CD4-positive, alpha-beta memory T cell (primary cell): Measurements from ENCODE around the gene GPX4. TPM values are rescaled to one million over a fixed set of nuclear protein-coding genes. Genes with fewer than 3 reads are reported as not detected.

ENCODE experiments used
- CTCF ChIA-PET: fragments of 350-600 bp; sonication (Branson Sonifier 250); formaldehyde crosslinking; loops from one replicate; lab custom pipeline; 2021; ENCODE audit warnings: inconsistent platforms; ENCODE audit not compliant: partially characterized antibody; lab: Charles Lee
- POLR2A ChIA-PET: fragments of 350-600 bp; sonication (Branson Sonifier 250); formaldehyde crosslinking; loops from one replicate; lab custom pipeline; 2021; ENCODE audit not compliant: partially characterized antibody; lab: Charles Lee
- DNase-seq, 5 donors: peaks; one replicate each; pipeline versions ENCODE4 v3.0.0 to v3.0.0-alpha.2; 2020 to 2022; ENCODE audit warnings: mixed read lengths in 1 of 5
- H3K27ac ChIP-seq: one replicate; pipeline ENCODE4 v1.7.0; 2013; ENCODE audit warnings: low read depth, low read length
- H3K27me3 ChIP-seq: 2 replicates; pipeline ENCODE4 v1.7.0; 2013; ENCODE audit warnings: mild to moderate bottlenecking, low read length, moderate library complexity; ENCODE audit not compliant: insufficient read depth
- H3K36me3 ChIP-seq: 2 replicates; pipeline ENCODE4 v1.7.0; 2013; ENCODE audit warnings: mild to moderate bottlenecking, low read length, moderate library complexity; ENCODE audit not compliant: insufficient read depth
- H3K4me1 ChIP-seq: 2 replicates; pipeline ENCODE4 v1.7.0; 2013; ENCODE audit warnings: mild to moderate bottlenecking, low read length, moderate library complexity; ENCODE audit not compliant: insufficient read depth
- H3K4me3 ChIP-seq, 2 donors: one replicate each; pipeline ENCODE4 v1.7.0; 2013; ENCODE audit warnings: low read length in 2 of 2, mild to moderate bottlenecking in 1 of 2
- H3K9me3 ChIP-seq, 2 donors: one replicate each; pipeline ENCODE4 v1.7.0; 2013; ENCODE audit warnings: low read length in 2 of 2, control low read depth in 1 of 2; ENCODE audit not compliant: control insufficient read depth in 1 of 2
- H3K27ac Mint-ChIP-seq, 7 donors: one replicate each; pipeline ENCODE4 v1.8.0; 2020 to 2021; ENCODE audit warnings: mixed read lengths in 7 of 7, mild to moderate bottlenecking in 6 of 7, inconsistent platforms in 3 of 7, moderate library complexity in 3 of 7
- H3K27me3 Mint-ChIP-seq, 2 donors: one replicate each; pipeline ENCODE4 v1.8.0; 2020 to 2021; ENCODE audit warnings: mixed read lengths in 2 of 2
- H3K36me3 Mint-ChIP-seq, 2 donors: one replicate each; pipeline ENCODE4 v1.8.0; 2020 to 2021; ENCODE audit warnings: mixed read lengths in 2 of 2, inconsistent platforms in 1 of 2, mild to moderate bottlenecking in 1 of 2
- H3K4me1 Mint-ChIP-seq, 4 donors: one replicate each; pipeline ENCODE4 v1.8.0; 2020 to 2021; ENCODE audit warnings: mixed read lengths in 4 of 4, mild to moderate bottlenecking in 1 of 4
- H3K4me3 Mint-ChIP-seq, 8 donors: one replicate each; pipeline ENCODE4 v1.8.0; 2020 to 2021; ENCODE audit warnings: mixed read lengths in 8 of 8, mild to moderate bottlenecking in 7 of 8, moderate library complexity in 6 of 8, inconsistent platforms in 3 of 8
- H3K9me3 Mint-ChIP-seq, 8 donors: one replicate each; pipeline ENCODE4 v1.8.0; 2020 to 2021; ENCODE audit warnings: mixed read lengths in 8 of 8, mild to moderate bottlenecking in 5 of 8, inconsistent platforms in 3 of 8, moderate library complexity in 1 of 8
- intact Hi-C: fragments of 100-400 bp; cut with micrococcal nuclease; formaldehyde crosslinking; loops from one replicate; pipeline ENCODE4 v1.15.1; 2023
- polyA plus RNA-seq, 2 donors: library from polyadenylated mRNA; unstranded; fragments of 300-500 nt; fragmentation: Illumina TruSeq; gene quantifications; one replicate each; pipeline ENCODE4 v1.2.3, GENCODE V29; 2021
- total RNA-seq, 2 experiments: library from RNA; stranded (reverse); gene quantifications; one replicate each; pipeline ENCODE4 v1.2.3, GENCODE V29; 2021

Gene GPX4
- total and polyA plus RNA-seq, 4 experiments from 2014 or later, result 210 to 406 (median 310) TPM

GRCh38 chr19:1098177-1099051 is 5.4 kb upstream of the GPX4 start:
- H3K4me3 Mint-ChIP-seq, result peak overlapping the region in 1 of 8 donors; percentile 10
- POLR2A ChIA-PET, result interaction anchor here (0.7 to 47.8 kb wide), 3 partner anchors 35 to 171 kb away, joined by 3 to 3893 read pairs (median 3); partner anchors contain the start of genes ABCA7, ARHGAP45 and CIRBP
- H3K27me3 Mint-ChIP-seq, result no peaks in the 10 kb centered on the region
- intact Hi-C loops, result loop anchor here (5.0 to 10.0 kb wide), 3 partner anchors 34 to 174 kb away; partner anchors contain the start of gene ARID3A
- CTCF ChIA-PET, result interaction anchor here (1.4 kb wide), 1 partner anchor 34 kb away, joined by 4 read pairs; no protein-coding TSS in a partner anchor
- peak overlapping the region; percentile 15 to 96 (median 75) for H3K27ac Mint-ChIP-seq
- no peaks in the 10 kb centered on the region for H3K9me3 ChIP-seq
- peaks cover 0 to 8% of the 10 kb centered on the region in 2 donors for H3K36me3 Mint-ChIP-seq
- no peaks in the 10 kb centered on the region for H3K9me3 Mint-ChIP-seq
- no peak for DNase-seq
- H3K4me1 ChIP-seq, result peaks cover 63% of the 10 kb centered on the region
- H3K27ac ChIP-seq, result no peak overlapping the region
- H3K27me3 ChIP-seq, result no peaks in the 10 kb centered on the region
- H3K4me3 ChIP-seq, result no peak overlapping the region
- H3K4me1 Mint-ChIP-seq, result peaks cover 33 to 85% (median 58%) of the 10 kb centered on the region in 4 donors
- no peaks in the 10 kb centered on the region for H3K36me3 ChIP-seq

GRCh38 chr19:1101337-1101698 is 2.5 kb upstream of the GPX4 start:
- Mint-ChIP-seq H3K9me3 (peaks cover 0 to 6% (median 0%) of the 10 kb centered on the region in 8 donors), H3K27me3 (no peaks in the 10 kb centered on the region), H3K36me3 (peaks cover 0 to 1% of the 10 kb centered on the region in 2 donors), H3K4me1 (peaks cover 19 to 68% (median 44%) of the 10 kb centered on the region in 4 donors), H3K4me3 (peak overlapping the region; percentile 7 to 80 (median 46)), H3K27ac (peak overlapping the region; percentile 32 to 96 (median 89))
- peaks cover 51% of the 10 kb centered on the region for H3K4me1 ChIP-seq
- H3K9me3 ChIP-seq, result no peaks in the 10 kb centered on the region
- no peaks in the 10 kb centered on the region for H3K36me3 ChIP-seq
- ChIA-PET POLR2A (interaction anchor here (1.2 to 47.8 kb wide), 4 partner anchors 30 to 143 kb away, joined by 5 to 3893 read pairs (median 24); partner anchors contain the start of genes ABCA7 and ARHGAP45), CTCF (interaction anchor here (0.9 kb wide), 1 partner anchor 16 kb away, joined by 3 read pairs; no protein-coding TSS in a partner anchor)
- peak overlapping the region; percentile 34 for H3K27ac ChIP-seq
- intact Hi-C loops, result loop anchor here (5.0 kb wide), 1 partner anchor 71 kb away; the partner anchor contains the start of gene SBNO2
- DNase-seq, result peak in 1 of 5 donors; percentile 43
- no peaks in the 10 kb centered on the region for H3K27me3 ChIP-seq
- H3K4me3 ChIP-seq, result no peak overlapping the region

GRCh38 chr19:1102407-1103131 is 1.2 kb upstream of the GPX4 start:
- Mint-ChIP-seq H3K36me3 (peaks cover 0 to 9% of the 10 kb centered on the region in 2 donors), H3K27me3 (no peaks in the 10 kb centered on the region), H3K4me3 (peak overlapping the region; percentile 4 to 86 (median 52)), H3K27ac (peak overlapping the region; percentile 80 to 97 (median 96)), H3K9me3 (peaks cover 0 to 6% (median 0%) of the 10 kb centered on the region in 8 donors), H3K4me1 (peaks cover 17 to 61% (median 42%) of the 10 kb centered on the region in 4 donors)
- peaks cover 46% of the 10 kb centered on the region for H3K4me1 ChIP-seq
- no peak overlapping the region for H3K4me3 ChIP-seq
- peak in 2 of 5 donors; percentile 24 to 70 for DNase-seq
- ChIA-PET CTCF (interaction anchor here (1.0 to 1.9 kb wide), 3 partner anchors 15 to 37 kb away, joined by 4 to 6 read pairs (median 4); no protein-coding TSS in a partner anchor), POLR2A (interaction anchor here (0.7 to 47.8 kb wide), 10 partner anchors 8 to 167 kb away, joined by 3 to 3893 read pairs (median 4); partner anchors contain the start of genes ABCA7, ARHGAP45, CIRBP and POLR2E)
- peaks cover 7% of the 10 kb centered on the region for H3K36me3 ChIP-seq
- no peaks in the 10 kb centered on the region for H3K9me3 ChIP-seq
- intact Hi-C loops, result loop anchor here (1.0 to 5.0 kb wide), 4 partner anchors 7 to 138 kb away; partner anchors contain the start of genes ARHGAP45, ATP5F1D, POLR2E and SBNO2
- H3K27me3 ChIP-seq, result no peaks in the 10 kb centered on the region
- peak overlapping the region; percentile 34 for H3K27ac ChIP-seq

- peaks cover 17 to 56% (median 38%) of the 10 kb centered on the region in 4 donors for H3K4me1 Mint-ChIP-seq
- H3K9me3 ChIP-seq, result no peaks in the 10 kb centered on the region
- no peaks in the 10 kb centered on the region for H3K27me3 Mint-ChIP-seq
- POLR2A ChIA-PET, result interaction anchor here (0.7 to 47.8 kb wide), 13 partner anchors 9 to 166 kb away, joined by 3 to 3893 read pairs (median 4); partner anchors contain the start of genes ABCA7, ARHGAP45, CIRBP and POLR2E
- H3K9me3 Mint-ChIP-seq, result peaks cover 0 to 6% (median 0%) of the 10 kb centered on the region in 8 donors
- H3K36me3 ChIP-seq, result peaks cover 7% of the 10 kb centered on the region
- intact Hi-C loops, result loop anchor here (1.0 to 5.0 kb wide), 4 partner anchors 8 to 138 kb away; partner anchors contain the start of genes ARHGAP45, ATP5F1D, POLR2E and SBNO2
- H3K4me3 Mint-ChIP-seq, result peak overlapping the region; percentile 60 to 86 (median 71)
- no peak for DNase-seq
- H3K27me3 ChIP-seq, result no peaks in the 10 kb centered on the region
- peaks cover 46% of the 10 kb centered on the region for H3K4me1 ChIP-seq
- H3K27ac ChIP-seq, result peak overlapping the region; percentile 96
- H3K27ac Mint-ChIP-seq, result peak overlapping the region; percentile 92 to 97 (median 96)
- CTCF ChIA-PET, result interaction anchor here (1.0 to 1.9 kb wide), 3 partner anchors 15 to 38 kb away, joined by 4 to 6 read pairs (median 4); no protein-coding TSS in a partner anchor
- peak overlapping the region in 1 of 2 donors; percentile 44 for H3K4me3 ChIP-seq
- peaks cover 0 to 10% of the 10 kb centered on the region in 2 donors for H3K36me3 Mint-ChIP-seq
Observed at GRCh38 chr19:1103132-1103707, 574 bp upstream of the GPX4 start.

GRCh38 chr19:1104311-1105007 is 665 bp downstream of the GPX4 start:
- Histone ChIP-seq H3K27ac (peak overlapping the region; percentile 96), H3K9me3 (no peaks in the 10 kb centered on the region), H3K4me3 (peak overlapping the region; percentile 36 to 76), H3K27me3 (no peaks in the 10 kb centered on the region), H3K4me1 (peaks cover 36% of the 10 kb centered on the region), H3K36me3 (peaks cover 7% of the 10 kb centered on the region)
- Mint-ChIP-seq H3K4me3 (peak overlapping the region; percentile 57 to 85 (median 74)), H3K36me3 (peaks cover 0 to 10% of the 10 kb centered on the region in 2 donors), H3K9me3 (peaks cover 0 to 6% (median 0%) of the 10 kb centered on the region in 8 donors), H3K27me3 (no peaks in the 10 kb centered on the region), H3K4me1 (peaks cover 14 to 44% (median 30%) of the 10 kb centered on the region in 4 donors), H3K27ac (peak overlapping the region in 5 of 7 donors; percentile 52 to 87 (median 78))
- POLR2A ChIA-PET, result interaction anchor here (0.6 to 47.8 kb wide), 19 partner anchors 8 to 165 kb away, joined by 3 to 3893 read pairs (median 4); partner anchors contain the start of genes ABCA7, ARHGAP45, CIRBP and CNN2
- intact Hi-C loops, result loop anchor here (5.0 kb wide), 1 partner anchor 68 kb away; the partner anchor contains the start of gene SBNO2
- CTCF ChIA-PET, result interaction anchor here (1.0 kb wide), 1 partner anchor 47 kb away, joined by 3 read pairs; no protein-coding TSS in a partner anchor
- peak; percentile 68 to 80 (median 71) for DNase-seq
